Neural progenitor cell (in vitro differentiated cells): Measurements from ENCODE around the gene FIG4. TPM values are rescaled to one million over a fixed set of nuclear protein-coding genes. Genes with fewer than 3 reads are reported as not detected.

Source experiments
- DNase-seq: peaks from one replicate; pipeline ENCODE4 v3.0.0-alpha.2; 2016; ENCODE audit warnings: low spot score
- H2AFZ ChIP-seq: fragments of 200-600 bp; sonication (generic); replicated peaks from 2 replicates; pipeline ENCODE4 v1.6.1; 2016; ENCODE audit warnings: antibody characterized with exemption
- H3F3A ChIP-seq: fragments of 200-600 bp; sonication (generic); 2 replicates; pipeline ENCODE4 v1.6.1; 2016; ENCODE audit warnings: antibody characterized with exemption, low read depth
- H3K27ac ChIP-seq: fragments of 200-600 bp; sonication (generic); 2 replicates; pipeline ENCODE4 v1.5.1; 2016; ENCODE audit warnings: mild to moderate bottlenecking
- H3K27me3 ChIP-seq: fragments of 200-600 bp; sonication (generic); 2 replicates; pipeline ENCODE4 v1.6.1; 2016; ENCODE audit warnings: mild to moderate bottlenecking, moderate library complexity
- H3K36me3 ChIP-seq: fragments of 200-600 bp; sonication (generic); 2 replicates; pipeline ENCODE4 v1.5.1; 2016
- H3K4me1 ChIP-seq: fragments of 200-600 bp; sonication (generic); 2 replicates; pipeline ENCODE4 v1.6.1; 2016; ENCODE audit warnings: mixed run types
- H3K4me2 ChIP-seq: fragments of 200-600 bp; sonication (generic); 2 replicates; pipeline ENCODE4 v1.6.1; 2016
- H3K4me3 ChIP-seq: fragments of 200-600 bp; sonication (generic); 2 replicates; pipeline ENCODE4 v1.5.1; 2016
- H3K79me2 ChIP-seq: fragments of 200-600 bp; sonication (generic); 2 replicates; pipeline ENCODE4 v1.6.1; 2016; ENCODE audit warnings: low read depth
- H3K9ac ChIP-seq: fragments of 200-600 bp; sonication (generic); 2 replicates; pipeline ENCODE4 v1.6.1; 2016
- H3K9me3 ChIP-seq: fragments of 200-600 bp; sonication (generic); 2 replicates; pipeline ENCODE4 v1.5.1; 2016; ENCODE audit warnings: low read depth
- H4K20me1 ChIP-seq: fragments of 200-600 bp; sonication (generic); 2 replicates; pipeline ENCODE4 v1.6.1; 2016; ENCODE audit warnings: low read depth
- H3K27ac Mint-ChIP-seq: 3 replicates; pipeline ENCODE4 v1.8.0; 2021; ENCODE audit warnings: mixed read lengths
- H3K27me3 Mint-ChIP-seq: 2 replicates; pipeline ENCODE4 v1.8.0; 2022; ENCODE audit warnings: low read depth, mild to moderate bottlenecking, inconsistent platforms, moderate library complexity, mixed read lengths; ENCODE audit not compliant: insufficient read depth
- H3K36me3 Mint-ChIP-seq: 3 replicates; pipeline ENCODE4 v1.8.0; 2021; ENCODE audit warnings: mixed read lengths
- H3K4me1 Mint-ChIP-seq: 3 replicates; pipeline ENCODE4 v1.8.0; 2021; ENCODE audit warnings: mixed read lengths
- H3K4me3 Mint-ChIP-seq: 3 replicates; pipeline ENCODE4 v1.8.0; 2021; ENCODE audit warnings: mild to moderate bottlenecking, moderate library complexity, mixed read lengths
- H3K9me3 Mint-ChIP-seq: 3 replicates; pipeline ENCODE4 v1.8.0; 2020; ENCODE audit warnings: mixed read lengths
- CTCF ChIP-seq: fragments of 200-600 bp; sonication (generic); IDR thresholded peaks from 2 replicates; pipeline ENCODE4 v1.5.1; 2017; ENCODE audit warnings: antibody characterized with exemption, mild to moderate bottlenecking
- EZH2 ChIP-seq: fragments of 200-600 bp; sonication (generic); IDR thresholded peaks from 2 replicates; pipeline ENCODE4 v1.6.1; 2017; ENCODE audit warnings: antibody characterized with exemption, mild to moderate bottlenecking, moderate library complexity
- EZH2phosphoT487 ChIP-seq: fragments of 200-600 bp; sonication (generic); IDR thresholded peaks from 2 replicates; pipeline ENCODE4 v1.6.1; 2017; ENCODE audit warnings: antibody characterized with exemption
- total RNA-seq: library from RNA; depleted of rRNA; stranded (reverse); fragments of >200 nt; gene quantifications from 2 replicates; pipeline ENCODE4 v1.2.3, GENCODE V29; 2015; ENCODE audit warnings: low replicate concordance

The FIG4 gene
- total RNA-seq, 1 donor from 2014 or later: 51.3 TPM

GRCh38 chr6:109669811-109670210, 21.3 kb upstream of the FIG4 start:
- Histone ChIP-seq H3K4me3 (no peak overlapping the region), H3K36me3 (no peaks in the 10 kb centered on the region), H4K20me1 (no peaks in the 10 kb centered on the region), H2AFZ (no peak overlapping the region), H3K9me3 (no peaks in the 10 kb centered on the region), H3K4me1 (no peaks in the 10 kb centered on the region), H3K9ac (no peak overlapping the region), H3K4me2 (no peak overlapping the region), H3K79me2 (no peaks in the 10 kb centered on the region), H3K27ac (no peak overlapping the region), H3F3A (no peaks in the 10 kb centered on the region), H3K27me3 (no peaks in the 10 kb centered on the region)
- H3K4me1 Mint-ChIP-seq: no peaks in the 10 kb centered on the region
- H3K36me3 Mint-ChIP-seq: no peaks in the 10 kb centered on the region
- H3K27ac Mint-ChIP-seq: no peak overlapping the region
- TF ChIP-seq EZH2phosphoT487 (no peak), EZH2 (no peak), CTCF (no peak)
- peaks cover 4% of the 10 kb centered on the region for H3K9me3 Mint-ChIP-seq
- H3K27me3 Mint-ChIP-seq: no peaks in the 10 kb centered on the region
- DNase-seq: no peak
- H3K4me3 Mint-ChIP-seq: no peak overlapping the region

- Mint-ChIP-seq H3K27me3 (no peaks in the 10 kb centered on the region), H3K27ac (no peak overlapping the region), H3K36me3 (no peaks in the 10 kb centered on the region), H3K4me1 (no peaks in the 10 kb centered on the region), H3K9me3 (peaks cover 2% of the 10 kb centered on the region), H3K4me3 (no peak overlapping the region)
- H3K79me2 ChIP-seq: no peaks in the 10 kb centered on the region
- no peak overlapping the region for H2AFZ ChIP-seq
- H3K27ac ChIP-seq: no peak overlapping the region
- no peaks in the 10 kb centered on the region for H3F3A ChIP-seq
- no peaks in the 10 kb centered on the region for H3K27me3 ChIP-seq
- H3K4me2 ChIP-seq: no peak overlapping the region
- H3K9ac ChIP-seq: no peak overlapping the region
- H3K9me3 ChIP-seq: no peaks in the 10 kb centered on the region
- no peak for DNase-seq
- TF ChIP-seq EZH2 (no peak), CTCF (no peak), EZH2phosphoT487 (no peak)
- no peaks in the 10 kb centered on the region for H3K4me1 ChIP-seq
- no peaks in the 10 kb centered on the region for H4K20me1 ChIP-seq
- H3K4me3 ChIP-seq: no peak overlapping the region
- no peaks in the 10 kb centered on the region for H3K36me3 ChIP-seq
These were observed 19.4 kb upstream of the FIG4 start for GRCh38 chr6:109671733-109672132.

GRCh38 chr6:109672175-109672574, 18.9 kb upstream of the FIG4 start:
- H3K4me3 ChIP-seq: no peak overlapping the region
- no peak overlapping the region for H3K9ac ChIP-seq
- H3K4me1 ChIP-seq: no peaks in the 10 kb centered on the region
- no peaks in the 10 kb centered on the region for H3F3A ChIP-seq
- no peak overlapping the region for H3K4me3 Mint-ChIP-seq
- no peak for TF ChIP-seq CTCF
- no peak for TF ChIP-seq EZH2
- no peak for TF ChIP-seq EZH2phosphoT487
- H3K79me2 ChIP-seq: no peaks in the 10 kb centered on the region
- H4K20me1 ChIP-seq: no peaks in the 10 kb centered on the region
- H2AFZ ChIP-seq: no peak overlapping the region
- no peaks in the 10 kb centered on the region for H3K36me3 Mint-ChIP-seq
- no peak overlapping the region for H3K27ac ChIP-seq
- H3K4me1 Mint-ChIP-seq: no peaks in the 10 kb centered on the region
- no peak overlapping the region for H3K27ac Mint-ChIP-seq
- H3K4me2 ChIP-seq: no peak overlapping the region
- DNase-seq: no peak
- no peaks in the 10 kb centered on the region for H3K27me3 ChIP-seq
- H3K9me3 Mint-ChIP-seq: no peaks in the 10 kb centered on the region
- H3K27me3 Mint-ChIP-seq: no peaks in the 10 kb centered on the region
- no peaks in the 10 kb centered on the region for H3K36me3 ChIP-seq
- no peaks in the 10 kb centered on the region for H3K9me3 ChIP-seq
